Measurements from ENCODE around the gene CCNY. TPM values are rescaled to one million over a fixed set of nuclear protein-coding genes. Genes with fewer than 3 reads are reported as not detected.

The CCNY gene
- total RNA-seq, 1 donor from 2014 or later, result 81.1 TPM

DNA sequence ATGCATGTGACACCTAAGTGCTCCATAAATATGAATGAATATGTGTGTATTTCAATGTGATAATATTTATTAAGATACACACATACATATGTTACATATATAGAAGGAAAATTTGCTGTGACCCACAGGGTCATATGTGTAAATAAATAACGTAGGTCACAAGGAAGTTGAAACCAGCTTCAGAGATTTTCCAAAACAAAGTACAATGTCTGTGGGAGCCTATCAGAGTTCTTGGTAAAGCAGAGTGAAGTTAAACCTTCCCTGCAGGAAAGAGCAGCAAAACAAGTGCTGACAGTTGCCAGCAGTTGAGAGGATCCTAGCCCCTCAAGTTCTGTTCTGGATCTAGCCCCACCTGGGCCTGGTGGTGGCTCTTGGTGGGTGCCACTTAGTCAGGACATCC lies 91.2 kb downstream of the CCNY start:
- Histone ChIP-seq H3K27me3 (ENCODE audit: low read depth) (no peaks in the 10 kb centered on the region), H3K36me3 (no peaks in the 10 kb centered on the region), H3K4me1 (peaks cover 69% of the 10 kb centered on the region), H3K4me3 (no peak overlapping the region), H3K9me3 (replicated peaks) (no peaks in the 10 kb centered on the region), H3K27ac (replicated peaks) (no peak overlapping the region)
- DNase-seq, result no peak
- intact Hi-C loops (cut with micrococcal nuclease), result no loop called here
- TF ChIP-seq, protein P1, sequence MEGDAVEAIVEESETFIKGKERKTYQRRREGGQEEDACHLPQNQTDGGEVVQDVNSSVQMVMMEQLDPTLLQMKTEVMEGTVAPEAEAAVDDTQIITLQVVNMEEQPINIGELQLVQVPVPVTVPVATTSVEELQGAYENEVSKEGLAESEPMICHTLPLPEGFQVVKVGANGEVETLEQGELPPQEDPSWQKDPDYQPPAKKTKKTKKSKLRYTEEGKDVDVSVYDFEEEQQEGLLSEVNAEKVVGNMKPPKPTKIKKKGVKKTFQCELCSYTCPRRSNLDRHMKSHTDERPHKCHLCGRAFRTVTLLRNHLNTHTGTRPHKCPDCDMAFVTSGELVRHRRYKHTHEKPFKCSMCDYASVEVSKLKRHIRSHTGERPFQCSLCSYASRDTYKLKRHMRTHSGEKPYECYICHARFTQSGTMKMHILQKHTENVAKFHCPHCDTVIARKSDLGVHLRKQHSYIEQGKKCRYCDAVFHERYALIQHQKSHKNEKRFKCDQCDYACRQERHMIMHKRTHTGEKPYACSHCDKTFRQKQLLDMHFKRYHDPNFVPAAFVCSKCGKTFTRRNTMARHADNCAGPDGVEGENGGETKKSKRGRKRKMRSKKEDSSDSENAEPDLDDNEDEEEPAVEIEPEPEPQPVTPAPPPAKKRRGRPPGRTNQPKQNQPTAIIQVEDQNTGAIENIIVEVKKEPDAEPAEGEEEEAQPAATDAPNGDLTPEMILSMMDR (IDR thresholded peaks at IDR 0.05; ENCODE audit: borderline replicate concordance), result no peak

- H3K9me3 ChIP-seq (replicated peaks), result no peaks in the 10 kb centered on the region
- no peaks in the 10 kb centered on the region for H3K27me3 ChIP-seq (ENCODE audit: low read depth)
- intact Hi-C loops (cut with micrococcal nuclease), result no loop called here
- no peak overlapping the region for H3K27ac ChIP-seq (replicated peaks)
- peaks cover 63% of the 10 kb centered on the region for H3K4me1 ChIP-seq
- DNase-seq, result no peak
- H3K36me3 ChIP-seq, result no peaks in the 10 kb centered on the region
- no peak overlapping the region for H3K4me3 ChIP-seq
- TF ChIP-seq, protein P1 (IDR thresholded peaks at IDR 0.05; ENCODE audit: borderline replicate concordance), result no peak
These were observed 92.2 kb downstream of the CCNY start for GRCh38 chr10:35428521-35428920.

GRCh38 chr10:35432781-35433338 lies 96.6 kb downstream of the CCNY start:
- Histone ChIP-seq H3K4me1 (peaks cover 58% of the 10 kb centered on the region), H3K4me3 (no peak overlapping the region), H3K36me3 (no peaks in the 10 kb centered on the region), H3K9me3 (replicated peaks) (peaks cover under 1% of the 10 kb centered on the region), H3K27ac (replicated peaks) (no peak overlapping the region), H3K27me3 (ENCODE audit: low read depth) (no peaks in the 10 kb centered on the region)
- TF ChIP-seq, protein P1 (IDR thresholded peaks at IDR 0.05; ENCODE audit: borderline replicate concordance), result no peak
- DNase-seq, result no peak
- intact Hi-C loops (cut with micrococcal nuclease), result no loop called here

DNA sequence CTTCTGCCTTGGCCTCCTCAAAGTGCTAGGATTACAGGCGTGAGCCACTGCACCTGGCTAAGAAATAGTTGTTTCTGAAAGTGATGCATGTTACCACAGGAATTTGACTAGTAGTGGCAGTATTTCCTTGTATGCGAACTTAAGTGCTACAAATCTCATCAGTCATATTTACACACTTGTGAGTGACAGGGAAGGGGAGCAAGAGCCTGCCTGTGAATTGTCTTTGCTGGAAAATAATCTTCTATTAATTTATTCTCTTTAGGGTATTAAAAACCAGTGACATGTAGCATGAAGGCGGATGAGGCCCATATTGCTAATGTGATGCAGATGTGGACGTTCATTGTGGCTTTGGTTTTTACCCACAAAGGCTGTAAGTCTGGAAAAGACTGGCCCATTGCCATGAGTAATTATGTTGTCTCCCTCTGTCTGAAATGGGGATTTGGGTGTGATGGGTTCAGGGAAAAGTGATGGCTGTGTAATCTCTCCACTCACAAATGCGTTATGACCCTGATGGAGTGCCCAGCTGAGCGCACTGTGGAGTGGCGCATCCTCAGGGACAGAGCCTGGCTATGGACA lies 97.6 kb downstream of the CCNY start:
- TF ChIP-seq, protein P1 (IDR thresholded peaks at IDR 0.05; ENCODE audit: borderline replicate concordance), result no peak
- no peak overlapping the region for H3K4me3 ChIP-seq
- intact Hi-C loops (cut with micrococcal nuclease), result no loop called here
- H3K9me3 ChIP-seq (replicated peaks), result peaks cover 11% of the 10 kb centered on the region
- peaks cover 53% of the 10 kb centered on the region for H3K4me1 ChIP-seq
- DNase-seq, result no peak
- H3K36me3 ChIP-seq, result no peaks in the 10 kb centered on the region
- no peaks in the 10 kb centered on the region for H3K27me3 ChIP-seq (ENCODE audit: low read depth)
- no peak overlapping the region for H3K27ac ChIP-seq (replicated peaks)

GRCh38 chr10:35434533-35434932 lies 98.2 kb downstream of the CCNY start:
- TF ChIP-seq, protein P1 (IDR thresholded peaks at IDR 0.05; ENCODE audit: borderline replicate concordance), result no peak
- intact Hi-C loops (cut with micrococcal nuclease), result no loop called here
- Histone ChIP-seq H3K4me1 (peaks cover 53% of the 10 kb centered on the region), H3K27me3 (ENCODE audit: low read depth) (no peaks in the 10 kb centered on the region), H3K27ac (replicated peaks) (no peak overlapping the region), H3K4me3 (no peak overlapping the region), H3K9me3 (replicated peaks) (peaks cover 17% of the 10 kb centered on the region), H3K36me3 (no peaks in the 10 kb centered on the region)
- DNase-seq, result no peak

Measured in left ventricle myocardium inferior (tissue), 1 donor.